22Rv1 (cell line): ENCODE measurements around the gene TOR1A.

Experiments used
- ZFX ChIP-seq: fragments of 450-650 bp; IDR thresholded peaks from 2 replicates; pipeline ENCODE4 v1.6.1; 2017; ENCODE audit warnings: antibody characterized with exemption, borderline replicate concordance
- TF ChIP-seq, protein P1 (sequence below): fragments of 450-650 bp; IDR thresholded peaks from 2 replicates; pipeline ENCODE4 v1.5.1; 2017; ENCODE audit warnings: mild to moderate bottlenecking

GRCh38 chr9:129813661-129814060 is 10.3 kb downstream of the TOR1A start:
- TF ChIP-seq, protein P1, sequence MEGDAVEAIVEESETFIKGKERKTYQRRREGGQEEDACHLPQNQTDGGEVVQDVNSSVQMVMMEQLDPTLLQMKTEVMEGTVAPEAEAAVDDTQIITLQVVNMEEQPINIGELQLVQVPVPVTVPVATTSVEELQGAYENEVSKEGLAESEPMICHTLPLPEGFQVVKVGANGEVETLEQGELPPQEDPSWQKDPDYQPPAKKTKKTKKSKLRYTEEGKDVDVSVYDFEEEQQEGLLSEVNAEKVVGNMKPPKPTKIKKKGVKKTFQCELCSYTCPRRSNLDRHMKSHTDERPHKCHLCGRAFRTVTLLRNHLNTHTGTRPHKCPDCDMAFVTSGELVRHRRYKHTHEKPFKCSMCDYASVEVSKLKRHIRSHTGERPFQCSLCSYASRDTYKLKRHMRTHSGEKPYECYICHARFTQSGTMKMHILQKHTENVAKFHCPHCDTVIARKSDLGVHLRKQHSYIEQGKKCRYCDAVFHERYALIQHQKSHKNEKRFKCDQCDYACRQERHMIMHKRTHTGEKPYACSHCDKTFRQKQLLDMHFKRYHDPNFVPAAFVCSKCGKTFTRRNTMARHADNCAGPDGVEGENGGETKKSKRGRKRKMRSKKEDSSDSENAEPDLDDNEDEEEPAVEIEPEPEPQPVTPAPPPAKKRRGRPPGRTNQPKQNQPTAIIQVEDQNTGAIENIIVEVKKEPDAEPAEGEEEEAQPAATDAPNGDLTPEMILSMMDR, result no peak
- no peak for TF ChIP-seq ZFX
